ENCODE measurements around the gene PXDN.
"Not testable (repeated sequence)": the region's sequence is repeated elsewhere in the genome, so short reads cannot be mapped to it uniquely, and the experiment has no call there.

PXDN gene

DNA sequence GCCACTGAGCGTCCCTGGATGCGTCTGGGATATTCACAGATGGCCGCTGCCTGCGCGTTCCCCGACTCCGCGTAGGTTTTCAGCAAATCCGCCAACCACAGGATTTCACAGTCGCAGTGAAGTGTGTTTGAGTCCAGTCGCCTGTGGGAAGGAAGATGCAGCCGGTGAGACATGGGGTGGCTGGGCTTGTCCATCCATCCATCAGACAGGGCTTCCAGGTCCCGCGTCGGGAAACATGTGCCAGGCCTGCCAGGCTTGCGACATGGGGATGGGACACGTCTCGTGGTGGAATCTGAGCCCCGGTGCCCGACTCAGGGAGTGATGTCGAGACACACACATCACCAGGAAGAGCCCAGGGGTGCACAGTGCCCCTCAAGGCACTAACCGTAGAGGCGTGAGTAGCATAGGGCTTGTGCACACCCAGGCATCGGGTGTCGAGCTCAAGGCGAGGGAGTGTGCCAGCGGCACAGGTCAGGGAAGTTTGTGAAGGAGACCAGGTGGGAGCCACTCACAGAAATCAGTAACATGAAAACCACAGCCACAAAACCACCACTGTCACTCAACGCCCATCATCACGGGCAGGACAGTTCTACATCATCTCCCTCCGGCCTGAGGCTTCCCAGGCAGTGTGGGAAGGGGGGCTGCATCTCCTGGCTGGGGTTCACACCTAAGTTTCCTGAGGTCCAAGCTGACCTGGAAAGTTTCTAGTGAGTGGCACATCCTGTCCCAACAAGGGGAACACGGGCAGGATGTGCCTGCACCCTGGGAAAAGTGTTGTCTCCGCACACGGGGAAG, 63.9 kb downstream of the PXDN start:
- TF ChIP-seq, protein P1, sequence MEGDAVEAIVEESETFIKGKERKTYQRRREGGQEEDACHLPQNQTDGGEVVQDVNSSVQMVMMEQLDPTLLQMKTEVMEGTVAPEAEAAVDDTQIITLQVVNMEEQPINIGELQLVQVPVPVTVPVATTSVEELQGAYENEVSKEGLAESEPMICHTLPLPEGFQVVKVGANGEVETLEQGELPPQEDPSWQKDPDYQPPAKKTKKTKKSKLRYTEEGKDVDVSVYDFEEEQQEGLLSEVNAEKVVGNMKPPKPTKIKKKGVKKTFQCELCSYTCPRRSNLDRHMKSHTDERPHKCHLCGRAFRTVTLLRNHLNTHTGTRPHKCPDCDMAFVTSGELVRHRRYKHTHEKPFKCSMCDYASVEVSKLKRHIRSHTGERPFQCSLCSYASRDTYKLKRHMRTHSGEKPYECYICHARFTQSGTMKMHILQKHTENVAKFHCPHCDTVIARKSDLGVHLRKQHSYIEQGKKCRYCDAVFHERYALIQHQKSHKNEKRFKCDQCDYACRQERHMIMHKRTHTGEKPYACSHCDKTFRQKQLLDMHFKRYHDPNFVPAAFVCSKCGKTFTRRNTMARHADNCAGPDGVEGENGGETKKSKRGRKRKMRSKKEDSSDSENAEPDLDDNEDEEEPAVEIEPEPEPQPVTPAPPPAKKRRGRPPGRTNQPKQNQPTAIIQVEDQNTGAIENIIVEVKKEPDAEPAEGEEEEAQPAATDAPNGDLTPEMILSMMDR (IDR thresholded peaks at IDR 0.05; ENCODE audit: control insufficient read depth, insufficient read depth, low read depth, low read length, missing control alignments) = no peak
- no peak for DNase-seq (ENCODE audit: low read depth)
- no peak overlapping the region for H3K4me3 ChIP-seq (ENCODE audit: control insufficient read depth, low read depth, low read length)

DNA sequence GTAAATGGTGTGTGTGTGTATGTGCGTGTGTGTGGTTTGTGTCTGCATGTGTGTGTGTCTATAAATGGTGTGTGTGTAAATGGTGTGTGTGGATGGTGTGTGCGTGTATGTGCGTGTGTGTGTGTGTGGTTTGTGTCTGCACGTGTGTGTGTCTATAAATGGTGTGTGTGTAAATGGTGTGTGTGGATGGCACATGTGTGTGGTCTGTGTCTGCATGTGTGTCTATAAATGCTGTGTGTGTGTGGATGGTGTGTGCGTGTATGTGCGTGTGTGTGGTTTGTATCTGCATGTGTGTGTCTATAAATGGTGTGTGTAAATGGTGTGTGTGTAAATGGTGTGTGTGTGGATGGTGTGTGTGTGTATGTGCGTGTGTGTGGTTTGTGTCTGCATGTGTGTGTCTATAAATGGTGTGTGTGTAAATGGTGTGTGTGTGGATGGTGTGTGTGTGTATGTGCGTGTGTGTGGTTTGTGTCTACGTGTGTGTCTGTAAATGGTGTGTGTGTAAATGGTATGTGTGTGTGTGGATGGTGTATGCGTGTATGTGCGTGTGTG, 64.8 kb downstream of the PXDN start:
- DNase-seq (ENCODE audit: low read depth) = not testable (repeated sequence)

DNA sequence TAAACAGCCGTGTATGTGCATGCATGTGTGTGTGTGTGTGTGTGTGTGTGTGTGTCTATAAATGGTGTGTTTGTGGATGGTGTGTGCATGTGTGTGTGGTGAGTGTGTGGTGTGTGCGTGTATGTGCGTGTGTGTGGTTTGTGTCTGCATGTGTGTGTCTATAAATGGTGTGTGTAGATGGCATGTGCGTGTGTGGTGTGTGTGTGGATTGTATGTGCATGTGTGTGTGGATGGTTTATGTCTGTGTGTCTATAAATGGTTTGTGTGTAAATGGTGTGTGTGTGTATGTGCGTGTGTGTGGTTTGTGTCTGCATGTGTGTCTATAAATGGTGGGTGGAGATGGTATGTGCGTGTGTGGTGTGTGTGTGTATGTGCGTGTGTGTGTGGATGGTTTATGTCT, 65.2 kb downstream of the PXDN start:
- H3K4me3 ChIP-seq (ENCODE audit: control insufficient read depth, low read depth, low read length); DNase-seq (ENCODE audit: low read depth): not testable (repeated sequence)

More for the DNA sequence above, 64.8 kb downstream of the PXDN start:
- not testable (repeated sequence) for H3K4me3 ChIP-seq (ENCODE audit: control insufficient read depth, low read depth, low read length)

DNA sequence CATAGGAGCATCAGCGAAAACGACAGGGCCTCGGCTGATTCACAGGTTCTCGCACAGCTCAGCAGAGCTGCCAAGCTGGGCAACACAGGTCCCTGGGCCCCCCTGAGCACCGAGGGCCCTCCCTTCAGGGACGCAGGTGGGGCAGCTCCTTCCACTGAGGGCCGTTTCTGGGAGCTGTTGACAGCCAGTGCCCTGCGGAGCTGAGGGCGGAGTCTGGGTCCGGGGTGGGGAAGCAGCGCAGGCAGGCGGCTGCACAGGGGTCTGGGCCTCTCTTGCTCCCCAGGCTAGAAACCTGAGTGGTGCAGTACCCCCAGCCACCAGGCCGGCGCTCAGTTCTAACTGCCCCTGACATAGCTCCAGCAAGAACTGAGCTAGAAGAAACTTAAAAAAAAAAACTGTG, 65.7 kb downstream of the PXDN start:
- no peak for DNase-seq (ENCODE audit: low read depth)
- TF ChIP-seq, protein P1 (IDR thresholded peaks at IDR 0.05; ENCODE audit: control insufficient read depth, insufficient read depth, low read depth, low read length, missing control alignments) = no peak
- H3K4me3 ChIP-seq (ENCODE audit: control insufficient read depth, low read depth, low read length) = no peak overlapping the region

DNA sequence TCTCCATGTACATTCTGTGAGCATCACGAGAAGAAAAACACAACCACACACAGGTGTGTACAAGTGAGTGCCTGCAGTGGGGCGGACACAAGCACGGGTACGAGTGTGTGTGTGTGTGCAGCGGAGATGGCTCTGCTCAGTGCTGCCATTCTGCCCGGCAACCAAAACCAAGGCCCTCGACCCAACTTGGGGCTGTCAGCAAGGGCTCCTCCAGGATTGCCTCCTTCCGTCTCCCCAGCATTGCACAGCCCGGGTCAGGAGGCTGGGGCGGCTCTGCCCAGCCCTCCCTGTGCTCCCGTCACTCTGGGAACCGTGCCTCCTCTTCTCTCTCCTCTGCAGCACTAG, 66.5 kb downstream of the PXDN start:
- DNase-seq (ENCODE audit: low read depth) = no peak
- TF ChIP-seq, protein P1 (IDR thresholded peaks at IDR 0.05; ENCODE audit: control insufficient read depth, insufficient read depth, low read depth, low read length, missing control alignments) = no peak
- no peak overlapping the region for H3K4me3 ChIP-seq (ENCODE audit: control insufficient read depth, low read depth, low read length)

DNA sequence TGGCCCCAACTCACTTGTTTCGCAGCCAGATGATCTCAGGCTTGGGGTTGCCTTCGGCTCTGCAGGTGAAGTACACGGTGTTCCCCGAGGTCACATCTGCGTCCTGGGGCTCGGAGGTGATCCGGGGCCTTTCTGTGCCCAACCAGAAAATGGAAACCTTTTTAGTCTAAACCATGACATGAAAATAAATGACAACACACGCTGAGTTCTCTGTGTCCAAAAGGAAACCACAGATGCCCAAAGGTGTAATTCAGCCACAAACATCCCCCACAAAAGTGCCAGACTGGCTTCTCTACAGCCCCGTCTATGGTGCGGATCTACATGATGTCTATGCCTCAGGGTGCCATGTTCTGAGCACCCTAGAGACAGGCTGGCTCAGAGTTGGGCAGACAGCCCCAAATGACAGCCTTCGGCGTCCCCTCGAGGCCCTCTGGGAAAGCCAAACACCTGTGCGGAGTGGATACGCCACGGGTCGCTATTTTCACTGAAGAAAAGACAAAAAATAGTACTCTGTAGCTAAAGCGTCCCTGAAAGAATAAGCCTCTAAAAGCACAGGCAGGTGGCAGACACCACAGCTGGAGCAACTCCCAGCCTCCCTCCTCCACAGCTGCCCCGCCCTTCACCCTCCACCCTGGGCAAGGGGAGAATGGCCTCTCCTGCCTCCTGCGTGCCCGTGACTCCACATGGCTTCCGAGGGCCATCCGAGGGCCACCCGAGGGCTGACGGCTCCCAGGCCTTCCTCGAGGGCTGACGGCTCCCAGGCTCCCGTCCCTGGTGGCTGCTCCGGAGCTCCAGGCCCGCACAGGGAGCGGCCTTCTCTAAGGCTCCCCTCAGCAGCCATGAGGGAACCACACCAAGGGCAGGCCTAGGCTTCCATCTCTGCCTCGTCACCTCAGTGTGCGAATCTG, 67.1 kb downstream of the PXDN start:
- no peak for DNase-seq (ENCODE audit: low read depth)
- TF ChIP-seq, protein P1 (IDR thresholded peaks at IDR 0.05; ENCODE audit: control insufficient read depth, insufficient read depth, low read depth, low read length, missing control alignments) = no peak
- no peak overlapping the region for H3K4me3 ChIP-seq (ENCODE audit: control insufficient read depth, low read depth, low read length)

DNA sequence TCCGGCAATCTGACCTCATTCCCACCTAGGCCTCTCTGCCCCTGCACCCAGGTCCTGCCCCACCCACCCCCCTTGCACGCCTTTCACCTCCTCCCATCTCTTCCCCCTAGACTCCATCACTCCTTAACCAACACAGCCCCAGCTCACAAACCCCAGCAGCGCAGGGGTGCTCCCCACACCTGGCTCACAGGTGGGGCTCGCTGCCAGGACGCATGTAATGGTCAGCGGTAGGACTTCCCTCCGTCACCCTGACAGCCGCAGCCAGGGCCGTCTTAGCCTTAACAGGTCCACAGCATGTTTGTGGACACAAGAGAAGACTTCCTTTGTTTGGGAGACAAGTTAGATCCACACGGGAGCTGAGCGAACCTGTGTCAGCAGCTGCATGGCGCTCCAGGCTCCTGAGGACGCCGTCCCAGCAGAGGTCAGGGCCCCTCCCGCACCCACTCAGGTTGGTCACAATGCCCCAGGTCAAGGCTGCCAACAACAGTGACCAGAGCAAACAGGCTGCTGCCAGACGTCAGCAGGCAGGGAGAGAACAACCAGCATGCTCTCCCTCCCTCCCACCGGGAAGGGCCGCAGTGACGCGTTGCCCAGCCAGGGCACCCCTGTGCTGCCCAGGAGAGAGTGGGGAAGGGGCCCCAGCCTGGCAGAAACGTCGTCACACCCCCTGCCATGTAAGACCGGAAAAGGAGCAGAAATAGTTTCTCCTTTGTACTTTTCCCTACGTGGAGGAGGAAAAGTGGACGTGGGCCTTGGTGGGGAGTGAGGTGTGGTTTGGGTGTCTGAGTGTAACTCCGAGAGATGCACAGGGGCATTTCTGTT, 68.0 kb downstream of the PXDN start:
- DNase-seq (ENCODE audit: low read depth) = no peak
- no peak overlapping the region for H3K4me3 ChIP-seq (ENCODE audit: control insufficient read depth, low read depth, low read length)
- TF ChIP-seq, protein P1 (IDR thresholded peaks at IDR 0.05; ENCODE audit: control insufficient read depth, insufficient read depth, low read depth, low read length, missing control alignments) = no peak
